Astrocyte (in vitro differentiated cells and primary cell): ENCODE measurements around the gene PTPRE.

Experiments used
- CTCF ChIP-seq: IDR thresholded peaks from 2 replicates; pipeline ENCODE4 v1.5.1; 2011; ENCODE audit warnings: low read depth, mild to moderate bottlenecking, inconsistent platforms, low read length, moderate library complexity; ENCODE audit not compliant: insufficient read depth
- EZH2 ChIP-seq: IDR thresholded peaks from 2 replicates; pipeline ENCODE4 v1.6.1; 2012; ENCODE audit warnings: mild to moderate bottlenecking, low read length, inconsistent platforms; ENCODE audit not compliant: insufficient read depth

GRCh38 chr10:128122931-128123330 lies 216.0 kb downstream of the PTPRE start:
- TF ChIP-seq CTCF (no peak), EZH2 (no peak)
